ENCODE results near the gene BMAL1. TPM values are rescaled to one million over a fixed set of nuclear protein-coding genes. Genes with fewer than 3 reads are reported as not detected.

BMAL1 gene
- total RNA-seq, 1 donor from 2014 or later: 26.5 TPM

DNA sequence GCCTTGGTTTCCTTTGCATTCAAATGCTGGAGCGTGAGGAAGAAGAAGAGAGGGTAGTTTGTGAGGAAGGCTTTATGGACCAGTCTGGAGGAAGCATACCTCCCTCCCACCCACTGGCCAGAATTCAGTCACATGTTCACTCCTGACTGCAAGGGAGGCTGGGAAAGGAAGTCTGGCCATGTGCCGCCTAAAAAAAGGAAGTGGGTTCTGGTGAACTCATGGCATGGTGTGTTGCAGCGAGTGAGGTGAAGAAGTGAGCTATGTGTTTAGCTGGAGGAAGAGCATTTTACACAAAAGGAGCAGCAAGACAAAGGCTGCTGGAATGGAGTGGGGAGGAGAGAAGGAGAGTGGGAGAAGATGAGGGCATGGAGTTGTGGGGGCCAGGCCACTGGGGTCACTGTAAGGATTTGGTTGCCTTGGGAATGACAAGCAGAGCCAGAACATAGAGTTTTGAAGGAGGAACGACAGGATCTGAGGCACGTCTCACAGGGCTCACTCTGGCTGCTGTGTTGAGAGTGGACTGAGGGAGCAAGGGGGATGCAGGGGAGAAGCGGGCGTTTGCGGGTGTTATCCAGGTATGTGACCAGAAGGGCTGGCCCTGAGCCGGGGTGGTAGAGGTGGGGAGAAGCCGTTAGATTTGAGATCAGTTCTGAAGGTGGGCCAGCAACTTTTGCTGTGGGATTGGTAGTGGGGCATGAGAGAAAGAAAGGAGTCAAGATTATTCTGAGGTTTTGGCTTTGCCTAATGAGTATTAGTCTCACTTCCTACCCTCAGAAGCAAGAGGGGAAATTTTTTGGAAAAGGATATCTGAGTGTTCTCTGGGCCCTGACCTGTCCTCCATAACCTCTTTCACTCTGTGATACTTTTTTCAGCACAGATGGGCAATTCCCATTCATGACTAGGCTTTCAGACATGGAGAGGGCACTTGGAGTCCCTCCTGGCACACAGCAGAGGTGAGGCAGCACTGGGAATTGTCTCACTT is 26.4 kb downstream of the BMAL1 start:
- H3K4me3 Mint-ChIP-seq: no peak overlapping the region
- no peaks in the 10 kb centered on the region for H4K20me1 ChIP-seq (ENCODE audit: low read depth)

DNA sequence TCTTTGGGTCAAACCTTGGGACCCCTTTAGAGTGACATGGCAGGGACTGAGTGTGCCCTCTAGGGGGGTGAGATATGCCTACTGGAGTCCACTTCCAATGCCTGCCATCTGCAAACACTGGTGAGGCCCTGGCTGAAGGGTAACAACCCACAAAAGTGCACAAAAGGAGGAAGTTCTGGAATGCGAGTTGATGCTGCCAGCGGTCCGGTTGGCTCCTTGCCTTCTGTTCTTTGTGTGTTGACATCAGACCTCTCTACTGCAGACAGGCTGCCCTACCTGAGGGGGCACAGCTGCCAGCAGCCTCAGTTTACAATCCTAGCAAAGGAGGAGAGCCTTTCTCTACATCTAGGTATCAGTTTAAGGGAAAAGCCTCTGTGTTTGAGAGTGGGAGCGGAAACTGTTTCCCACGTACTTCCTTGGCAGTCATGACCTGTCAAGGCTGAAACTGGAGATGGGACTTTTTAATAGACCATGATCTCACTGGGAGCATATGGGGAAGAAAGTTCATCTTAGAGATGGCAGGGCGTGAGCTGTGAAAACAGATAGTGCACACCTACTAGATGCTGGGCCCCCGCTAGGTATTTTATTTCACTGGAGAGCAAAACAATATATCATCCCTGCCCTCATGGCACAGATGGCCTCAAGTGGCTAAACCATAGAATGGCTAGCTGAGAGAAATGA is 27.2 kb downstream of the BMAL1 start:
- H3K9me3 Mint-ChIP-seq: no peaks in the 10 kb centered on the region
- no peaks in the 10 kb centered on the region for H3K27me3 ChIP-seq
- no peak overlapping the region for H3K27ac ChIP-seq
- H3K36me3 ChIP-seq: no peaks in the 10 kb centered on the region
- H3K27me3 Mint-ChIP-seq (ENCODE audit: insufficient read depth, low read depth): peaks cover 3% of the 10 kb centered on the region
- no peaks in the 10 kb centered on the region for H3K9me3 ChIP-seq (ENCODE audit: low read depth)
- H3K36me3 Mint-ChIP-seq: no peaks in the 10 kb centered on the region
- no peak overlapping the region for H3K4me2 ChIP-seq
- TF ChIP-seq EZH2 (IDR thresholded peaks at IDR 0.05) (no peak), EZH2phosphoT487 (IDR thresholded peaks at IDR 0.05) (no peak)
- TF ChIP-seq, protein P1, sequence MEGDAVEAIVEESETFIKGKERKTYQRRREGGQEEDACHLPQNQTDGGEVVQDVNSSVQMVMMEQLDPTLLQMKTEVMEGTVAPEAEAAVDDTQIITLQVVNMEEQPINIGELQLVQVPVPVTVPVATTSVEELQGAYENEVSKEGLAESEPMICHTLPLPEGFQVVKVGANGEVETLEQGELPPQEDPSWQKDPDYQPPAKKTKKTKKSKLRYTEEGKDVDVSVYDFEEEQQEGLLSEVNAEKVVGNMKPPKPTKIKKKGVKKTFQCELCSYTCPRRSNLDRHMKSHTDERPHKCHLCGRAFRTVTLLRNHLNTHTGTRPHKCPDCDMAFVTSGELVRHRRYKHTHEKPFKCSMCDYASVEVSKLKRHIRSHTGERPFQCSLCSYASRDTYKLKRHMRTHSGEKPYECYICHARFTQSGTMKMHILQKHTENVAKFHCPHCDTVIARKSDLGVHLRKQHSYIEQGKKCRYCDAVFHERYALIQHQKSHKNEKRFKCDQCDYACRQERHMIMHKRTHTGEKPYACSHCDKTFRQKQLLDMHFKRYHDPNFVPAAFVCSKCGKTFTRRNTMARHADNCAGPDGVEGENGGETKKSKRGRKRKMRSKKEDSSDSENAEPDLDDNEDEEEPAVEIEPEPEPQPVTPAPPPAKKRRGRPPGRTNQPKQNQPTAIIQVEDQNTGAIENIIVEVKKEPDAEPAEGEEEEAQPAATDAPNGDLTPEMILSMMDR (IDR thresholded peaks at IDR 0.05): no peak
- H4K20me1 ChIP-seq (ENCODE audit: low read depth): no peaks in the 10 kb centered on the region
- no peak overlapping the region for H2AFZ ChIP-seq (replicated peaks)
- no peaks in the 10 kb centered on the region for H3K4me1 Mint-ChIP-seq
- H3K9ac ChIP-seq: no peak overlapping the region
- no peak for DNase-seq (ENCODE audit: low spot score)
- no peak overlapping the region for H3K4me3 Mint-ChIP-seq
- no peaks in the 10 kb centered on the region for H3K79me2 ChIP-seq (ENCODE audit: low read depth)
- no peak overlapping the region for H3K27ac Mint-ChIP-seq
- no peaks in the 10 kb centered on the region for H3F3A ChIP-seq (ENCODE audit: low read depth)
- H3K4me3 ChIP-seq: no peak overlapping the region
- peaks cover 5% of the 10 kb centered on the region for H3K4me1 ChIP-seq

More for the DNA sequence above, 26.4 kb downstream of the BMAL1 start:
- Histone ChIP-seq H3K9ac (no peak overlapping the region), H3K27ac (no peak overlapping the region), H3K4me3 (no peak overlapping the region), H2AFZ (replicated peaks) (no peak overlapping the region), H3K27me3 (no peaks in the 10 kb centered on the region), H3K4me2 (no peak overlapping the region), H3K9me3 (ENCODE audit: low read depth) (no peaks in the 10 kb centered on the region), H3K36me3 (no peaks in the 10 kb centered on the region), H3K4me1 (peaks cover 5% of the 10 kb centered on the region), H3F3A (ENCODE audit: low read depth) (no peaks in the 10 kb centered on the region), H3K79me2 (ENCODE audit: low read depth) (no peaks in the 10 kb centered on the region)
- no peaks in the 10 kb centered on the region for H3K4me1 Mint-ChIP-seq
- peaks cover 3% of the 10 kb centered on the region for H3K27me3 Mint-ChIP-seq (ENCODE audit: insufficient read depth, low read depth)
- H3K36me3 Mint-ChIP-seq: no peaks in the 10 kb centered on the region
- no peak for DNase-seq (ENCODE audit: low spot score)
- H3K9me3 Mint-ChIP-seq: no peaks in the 10 kb centered on the region
- no peak overlapping the region for H3K27ac Mint-ChIP-seq
- TF ChIP-seq, protein P1 (IDR thresholded peaks at IDR 0.05): no peak
- TF ChIP-seq EZH2 (IDR thresholded peaks at IDR 0.05) (no peak), EZH2phosphoT487 (IDR thresholded peaks at IDR 0.05) (no peak)

DNA sequence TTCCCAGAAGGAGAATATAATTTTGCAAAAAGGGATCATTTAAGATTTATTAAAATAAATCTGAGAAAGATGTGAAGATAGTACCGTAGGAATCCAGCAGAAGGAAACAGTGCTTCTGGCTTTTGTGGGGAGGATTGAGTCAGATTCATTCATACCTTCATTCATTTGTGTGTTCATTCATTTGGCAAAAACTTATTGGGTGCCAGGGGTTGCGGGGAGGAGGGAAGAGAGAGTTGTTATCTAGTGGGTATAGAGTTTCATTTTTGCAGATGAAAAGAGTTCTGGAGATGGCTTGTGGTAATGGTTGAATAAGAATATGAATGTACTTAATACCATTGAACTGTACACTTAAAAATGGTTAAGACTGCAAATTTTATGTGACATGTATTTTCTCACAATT is 31.1 kb downstream of the BMAL1 start:
- Histone ChIP-seq H3F3A (ENCODE audit: low read depth) (no peaks in the 10 kb centered on the region), H3K4me1 (peaks cover 2% of the 10 kb centered on the region), H3K9me3 (ENCODE audit: low read depth) (no peaks in the 10 kb centered on the region), H3K9ac (no peak overlapping the region), H3K4me2 (no peak overlapping the region), H3K27ac (no peak overlapping the region), H3K27me3 (no peaks in the 10 kb centered on the region), H3K36me3 (no peaks in the 10 kb centered on the region), H2AFZ (replicated peaks) (no peak overlapping the region), H3K79me2 (ENCODE audit: low read depth) (no peaks in the 10 kb centered on the region), H4K20me1 (ENCODE audit: low read depth) (no peaks in the 10 kb centered on the region), H3K4me3 (no peak overlapping the region)
- TF ChIP-seq, protein P1 (IDR thresholded peaks at IDR 0.05): no peak
- no peak for TF ChIP-seq EZH2 (IDR thresholded peaks at IDR 0.05)
- TF ChIP-seq EZH2phosphoT487 (IDR thresholded peaks at IDR 0.05): no peak
- DNase-seq (ENCODE audit: low spot score): no peak
- Mint-ChIP-seq H3K36me3 (no peaks in the 10 kb centered on the region), H3K4me1 (no peaks in the 10 kb centered on the region), H3K27me3 (ENCODE audit: insufficient read depth, low read depth) (peaks cover 2% of the 10 kb centered on the region), H3K9me3 (no peaks in the 10 kb centered on the region), H3K4me3 (no peak overlapping the region), H3K27ac (no peak overlapping the region)

All from neural progenitor cell (in vitro differentiated cells).